ENCODE data around the gene CAPN9.

GRCh38 chr1:230843503-230844309 is 96.5 kb downstream of the CAPN9 start:
- TF ChIP-seq CTCF (IDR thresholded peaks at IDR 0.05) (no peak), POLR2A (IDR thresholded peaks at IDR 0.05) (no peak)

Measured in tibial nerve (tissue), 3 donors.